Adrenal gland (tissue), 12 donors: Measurements from ENCODE around the gene PRKG1. TPM values are rescaled to one million over a fixed set of nuclear protein-coding genes. Genes with fewer than 3 reads are reported as not detected.

ENCODE experiments used
- DNase-seq, 7 donors: peaks; one replicate each; pipeline ENCODE4 v3.0.0-alpha.2; 2019 to 2020
- H3K27ac ChIP-seq, 5 donors: fragments of 200-600 bp; sonication (generic) in 4 of 5; 1 replicate in 3 of 5; 2 replicates in 2 of 5; pipeline versions ENCODE4 v1.5.1 to v1.8.0; 2016 to 2020; ENCODE audit warnings: mild to moderate bottlenecking in 1 of 5
- H3K27me3 ChIP-seq: fragments of 200-600 bp; 2 replicates; pipeline ENCODE4 v1.8.0; 2021
- H3K36me3 ChIP-seq, 2 donors: fragments of 200-600 bp; replicated peaks in 1 of 2; 1 replicate in 1 of 2; 2 replicates in 1 of 2; pipeline versions ENCODE4 v1.5.1 to v1.8.0; 2018 to 2022
- H3K4me1 ChIP-seq, 2 donors: fragments of 200-600 bp; replicated peaks in 1 of 2; 1 replicate in 1 of 2; 2 replicates in 1 of 2; pipeline versions ENCODE4 v1.5.1 to v1.8.0; 2018 to 2021
- H3K4me3 ChIP-seq, 4 donors: fragments of 200-600 bp; sonication (generic) in 3 of 4; one replicate each; pipeline ENCODE4 v1.5.1; 2016 to 2018
- H3K9me3 ChIP-seq, 3 donors: fragments of 200-600 bp; sonication (generic) in 1 of 3; replicated peaks in 1 of 3; 1 replicate in 2 of 3; 2 replicates in 1 of 3; pipeline versions ENCODE4 v1.5.1 to v1.8.0; 2016 to 2021
- POLR2A ChIP-seq, 2 donors: fragments of 450-650 bp; IDR thresholded peaks; one replicate each; pipeline ENCODE4 v1.6.1; 2017; ENCODE audit warnings: antibody characterized with exemption in 2 of 2, mild to moderate bottlenecking in 2 of 2, moderate library complexity in 1 of 2
- WGBS, 4 donors: extraction: QIAGEN DNeasy Blood & Tissue Kit in 2 of 4; methylation state at CpG; one replicate each; pipeline versions ENCODE4 v1.1.5 to v1.1.7; 2013 to 2017; 5-methylcytosine and 5-hydroxymethylcytosine counted together
- intact Hi-C, 2 donors: fragments of 100-400 bp; cut with DNase I; formaldehyde crosslinking; loops; one replicate each; pipeline versions ENCODE4 v1.14.1 to v1.15.0; 2022 to 2023
- polyA plus RNA-seq, 3 donors: library from polyadenylated mRNA; stranded (reverse); fragments of 200-250 nt in 2 of 3; fragments of 350-450 nt in 1 of 3; fragmentation: Illumina TruSeq in 1 of 3; extraction: RNeasy Lipid Tissue Mini Kit (QIAGEN cat#74804) in 1 of 3; gene quantifications; one replicate each; pipeline ENCODE4 v1.2.3, GENCODE V29; 2013 to 2014
- total RNA-seq, 9 donors: library from RNA; depleted of rRNA in 4 of 9; stranded (reverse); fragments of >200 nt in 4 of 9; fragments of 120-200 nt in 1 of 9; fragmentation: NEBNext Ultra II Directional in 1 of 9; extraction: Animal tissue kit (Norgen Biotek cat#: 25700) in 1 of 9; gene quantifications; one replicate each; pipeline versions ENCODE4 v1.1.0 to v1.2.4, GENCODE V29; 2013 to 2023
- TF ChIP-seq, protein P1 (sequence below), 6 experiments: fragments of 450-650 bp in 4 of 6; fragments of 200-600 bp in 2 of 6; sonication (generic) in 1 of 6; IDR thresholded peaks; 1 replicate in 5 of 6; 2 replicates in 1 of 6; pipeline versions ENCODE4 v1.5.1 to v1.8.0; 2016 to 2021; ENCODE audit warnings: antibody characterized with exemption in 6 of 6, mild to moderate bottlenecking in 2 of 6, moderate library complexity in 1 of 6
- donor health status: healthy with polysubstance abuse.
- donor health status: Bipolar disorder and iron deficiency.
- donor health status: DM: yes; HTN: yes; CAD: no.
- donor health status: DM: no; HTN: no; CAD: no.
- donor health status: DM: no; HTN: no; CAD: no.
- donor health status: DM: yes; HTN: yes; CAD: no.

Gene PRKG1
- total and polyA plus RNA-seq, 12 donors = 6.9 to 104 (median 29.7) TPM

DNA sequence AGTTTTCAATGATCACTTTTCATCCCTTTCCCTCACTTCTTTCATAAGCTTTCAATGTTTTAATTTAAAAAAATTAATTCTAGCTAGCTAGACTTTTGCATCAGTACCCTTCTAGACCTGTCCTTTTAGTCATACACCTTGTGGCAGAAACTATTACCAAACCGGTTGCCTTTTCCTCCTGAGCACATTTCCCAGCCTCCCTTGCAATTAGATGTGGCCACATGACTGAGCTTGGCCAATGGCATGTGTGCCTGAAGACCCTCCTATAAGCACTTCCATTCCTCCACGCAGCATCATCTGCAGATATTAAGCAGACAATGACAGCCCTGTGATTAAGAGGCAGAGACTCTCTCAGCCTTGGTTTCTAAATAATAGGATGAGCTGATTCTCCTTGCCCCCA, 1252.1 kb downstream of the PRKG1 start:
- 77 to 93% (median 81%) methylated on average over 2 of the region's 2 CpGs for WGBS, 4 donors
- Histone ChIP-seq H3K27ac (no peak overlapping the region), H3K9me3 (no peaks in the 10 kb centered on the region), H3K4me3 (no peak overlapping the region), H3K36me3 (no peaks in the 10 kb centered on the region), H3K27me3 (no peaks in the 10 kb centered on the region), H3K4me1 (no peaks in the 10 kb centered on the region)
- no peak for TF ChIP-seq POLR2A (IDR thresholded peaks at IDR 0.05)
- TF ChIP-seq, protein P1, sequence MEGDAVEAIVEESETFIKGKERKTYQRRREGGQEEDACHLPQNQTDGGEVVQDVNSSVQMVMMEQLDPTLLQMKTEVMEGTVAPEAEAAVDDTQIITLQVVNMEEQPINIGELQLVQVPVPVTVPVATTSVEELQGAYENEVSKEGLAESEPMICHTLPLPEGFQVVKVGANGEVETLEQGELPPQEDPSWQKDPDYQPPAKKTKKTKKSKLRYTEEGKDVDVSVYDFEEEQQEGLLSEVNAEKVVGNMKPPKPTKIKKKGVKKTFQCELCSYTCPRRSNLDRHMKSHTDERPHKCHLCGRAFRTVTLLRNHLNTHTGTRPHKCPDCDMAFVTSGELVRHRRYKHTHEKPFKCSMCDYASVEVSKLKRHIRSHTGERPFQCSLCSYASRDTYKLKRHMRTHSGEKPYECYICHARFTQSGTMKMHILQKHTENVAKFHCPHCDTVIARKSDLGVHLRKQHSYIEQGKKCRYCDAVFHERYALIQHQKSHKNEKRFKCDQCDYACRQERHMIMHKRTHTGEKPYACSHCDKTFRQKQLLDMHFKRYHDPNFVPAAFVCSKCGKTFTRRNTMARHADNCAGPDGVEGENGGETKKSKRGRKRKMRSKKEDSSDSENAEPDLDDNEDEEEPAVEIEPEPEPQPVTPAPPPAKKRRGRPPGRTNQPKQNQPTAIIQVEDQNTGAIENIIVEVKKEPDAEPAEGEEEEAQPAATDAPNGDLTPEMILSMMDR (IDR thresholded peaks at IDR 0.05) = no peak
- DNase-seq = no peak
- intact Hi-C loops = no loop called here

DNA sequence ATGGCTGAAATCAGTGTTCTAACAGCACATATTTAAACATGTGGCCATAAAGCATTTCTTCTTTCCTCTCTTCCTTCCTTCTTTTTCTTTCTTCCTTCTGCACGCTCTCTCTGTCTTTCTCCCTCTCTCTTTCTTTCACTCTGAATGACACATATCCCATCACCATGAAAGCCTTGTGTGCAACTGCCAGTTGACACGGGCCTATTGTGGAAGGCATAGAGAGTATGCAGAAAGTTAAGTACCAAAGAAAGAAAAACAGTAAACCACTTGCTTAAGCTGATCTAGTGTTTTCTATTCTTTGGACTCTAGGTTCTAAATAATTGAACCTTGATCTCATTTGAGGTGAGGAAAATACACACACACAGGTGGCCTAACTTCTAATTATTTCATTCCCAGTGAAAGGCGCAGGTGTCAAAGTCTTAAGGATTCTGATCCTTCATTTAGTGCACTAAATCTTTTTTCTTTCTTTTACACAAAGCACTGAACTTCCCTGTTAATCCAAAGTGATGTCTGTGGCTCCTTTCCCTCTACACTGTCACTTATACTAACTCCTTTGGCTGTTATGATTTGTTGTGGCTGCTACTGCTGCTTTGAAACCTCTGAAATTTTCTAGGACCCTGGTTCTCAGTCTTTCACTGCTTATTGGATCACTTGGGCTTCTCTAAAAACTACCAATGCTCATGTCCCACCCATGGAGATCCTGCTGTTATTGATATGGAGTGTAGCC, 1257.5 kb downstream of the PRKG1 start:
- Histone ChIP-seq H3K36me3 (no peaks in the 10 kb centered on the region), H3K4me1 (no peaks in the 10 kb centered on the region), H3K9me3 (no peaks in the 10 kb centered on the region), H3K4me3 (no peak overlapping the region), H3K27ac (no peak overlapping the region), H3K27me3 (no peaks in the 10 kb centered on the region)
- WGBS, 4 donors = 88 to 94% (median 91%) methylated on average over 3 of the region's 3 CpGs
- TF ChIP-seq POLR2A (IDR thresholded peaks at IDR 0.05) = no peak
- TF ChIP-seq, protein P1 (IDR thresholded peaks at IDR 0.05) = no peak
- no peak for DNase-seq
- intact Hi-C loops = no loop called here

DNA sequence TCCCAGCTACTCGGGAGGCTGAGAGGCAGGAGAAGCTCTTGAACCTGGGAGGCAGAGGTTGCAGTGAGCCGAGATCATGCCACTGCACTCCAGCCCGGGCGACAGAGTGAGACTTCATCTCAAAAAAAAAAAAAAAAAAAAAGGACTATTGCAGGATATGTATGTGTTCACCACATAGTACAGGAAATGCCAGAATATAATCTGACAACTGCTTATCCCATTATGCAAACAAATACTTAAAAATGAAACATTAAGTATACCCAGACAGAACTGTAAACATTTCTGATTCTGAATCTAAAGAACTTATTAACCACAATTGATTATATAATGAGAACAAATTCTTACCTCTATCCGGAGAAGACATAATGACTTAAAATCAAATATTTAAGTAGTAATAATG, 1258.5 kb downstream of the PRKG1 start:
- H3K36me3 ChIP-seq = no peaks in the 10 kb centered on the region
- no peaks in the 10 kb centered on the region for H3K27me3 ChIP-seq
- no peak overlapping the region for H3K4me3 ChIP-seq
- no peak for DNase-seq
- no peak overlapping the region for H3K27ac ChIP-seq
- no peaks in the 10 kb centered on the region for H3K4me1 ChIP-seq
- H3K9me3 ChIP-seq = no peaks in the 10 kb centered on the region
- TF ChIP-seq, protein P1 (IDR thresholded peaks at IDR 0.05) = no peak
- TF ChIP-seq POLR2A (IDR thresholded peaks at IDR 0.05) = no peak
- intact Hi-C loops = no loop called here
- WGBS, 4 donors = 84 to 93% (median 88%) methylated on average over 5 of the region's 5 CpGs

DNA sequence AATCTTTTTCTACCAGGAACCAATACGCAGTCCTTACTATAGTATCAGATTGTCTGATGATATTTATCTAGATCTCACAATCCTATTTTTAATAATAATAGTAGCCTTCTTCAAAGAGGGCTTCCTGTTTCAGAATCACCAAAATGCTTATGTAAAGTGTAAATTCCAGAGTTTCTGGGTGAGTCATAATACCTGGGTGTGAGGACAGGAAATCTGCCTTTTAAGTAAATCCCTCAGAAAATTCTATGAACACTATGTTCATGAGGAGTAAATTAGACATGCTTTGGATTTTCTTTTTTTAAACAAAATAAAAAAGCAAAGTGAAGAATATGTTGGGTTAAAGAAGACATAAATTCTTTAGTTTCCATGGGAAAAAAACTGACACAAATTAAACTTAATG, 1260.3 kb downstream of the PRKG1 start:
- H3K4me1 ChIP-seq = no peaks in the 10 kb centered on the region
- no peak overlapping the region for H3K4me3 ChIP-seq
- WGBS, 4 donors = 86 to 96% (median 94%) methylated on average over 1 of the region's 1 CpG
- H3K9me3 ChIP-seq = no peaks in the 10 kb centered on the region
- TF ChIP-seq POLR2A (IDR thresholded peaks at IDR 0.05) = no peak
- TF ChIP-seq, protein P1 (IDR thresholded peaks at IDR 0.05) = no peak
- no peak overlapping the region for H3K27ac ChIP-seq
- intact Hi-C loops = no loop called here
- H3K36me3 ChIP-seq = no peaks in the 10 kb centered on the region
- no peaks in the 10 kb centered on the region for H3K27me3 ChIP-seq
- no peak for DNase-seq
